Measurements from ENCODE around the gene DDX27.

DNA sequence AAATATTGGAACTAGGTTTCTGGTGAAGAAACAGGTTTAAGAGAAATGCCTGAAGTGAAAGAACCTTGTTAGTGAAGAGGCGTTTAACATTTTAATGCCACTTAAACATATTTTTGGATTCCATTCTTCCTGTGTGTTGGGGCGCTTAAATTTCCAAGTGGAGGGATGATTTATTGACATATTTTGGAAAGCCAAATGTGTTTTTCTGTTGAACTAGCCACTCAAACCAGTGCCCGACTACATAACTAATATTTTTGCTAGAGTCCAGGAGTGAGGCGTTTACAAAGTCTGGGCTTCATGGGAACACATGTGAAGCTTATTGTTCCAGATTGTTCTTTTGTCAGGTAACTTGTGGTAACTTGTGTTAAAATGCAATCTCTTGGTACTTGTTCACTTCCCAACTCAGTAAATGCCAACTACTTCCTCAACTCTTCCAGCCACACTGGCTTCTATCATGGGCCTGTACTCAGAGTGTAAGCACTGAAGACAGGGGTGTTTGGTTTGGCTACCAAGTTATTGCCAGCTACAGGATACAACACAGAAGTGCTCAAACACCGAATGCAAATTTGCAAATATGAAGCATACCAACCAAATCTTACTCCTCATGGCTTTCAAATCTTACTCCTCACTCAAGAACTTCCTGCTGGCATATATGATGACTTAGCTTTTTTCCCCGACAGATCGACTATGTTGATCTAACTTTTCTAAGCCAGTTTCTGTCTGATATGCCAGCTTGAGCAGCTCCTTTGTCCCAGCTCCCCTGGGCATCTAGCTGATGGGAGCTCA is 60.7 kb downstream of the DDX27 start:
- no peak for TF ChIP-seq FOXP1 (CRISPR knock-in tag; IDR thresholded peaks at IDR 0.05; ENCODE audit: borderline replicate concordance)
- no peak for TF ChIP-seq CTCF (IDR thresholded peaks at IDR 0.05)
- TF ChIP-seq ZNF138 (CRISPR knock-in tag; conservative IDR thresholded peaks at IDR 0.05) = no peak
- no peak for TF ChIP-seq KAT7 (CRISPR knock-in tag; IDR thresholded peaks at IDR 0.05; ENCODE audit: borderline replicate concordance)
- TF ChIP-seq RORB (CRISPR knock-in tag; IDR thresholded peaks at IDR 0.05) = no peak
- TF ChIP-seq JUN (CRISPR knock-in tag; IDR thresholded peaks at IDR 0.05) = no peak
- TF ChIP-seq, protein P1, sequence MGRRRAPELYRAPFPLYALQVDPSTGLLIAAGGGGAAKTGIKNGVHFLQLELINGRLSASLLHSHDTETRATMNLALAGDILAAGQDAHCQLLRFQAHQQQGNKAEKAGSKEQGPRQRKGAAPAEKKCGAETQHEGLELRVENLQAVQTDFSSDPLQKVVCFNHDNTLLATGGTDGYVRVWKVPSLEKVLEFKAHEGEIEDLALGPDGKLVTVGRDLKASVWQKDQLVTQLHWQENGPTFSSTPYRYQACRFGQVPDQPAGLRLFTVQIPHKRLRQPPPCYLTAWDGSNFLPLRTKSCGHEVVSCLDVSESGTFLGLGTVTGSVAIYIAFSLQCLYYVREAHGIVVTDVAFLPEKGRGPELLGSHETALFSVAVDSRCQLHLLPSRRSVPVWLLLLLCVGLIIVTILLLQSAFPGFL (CRISPR knock-in tag; IDR thresholded peaks at IDR 0.05; ENCODE audit: borderline replicate concordance) = no peak
- TF ChIP-seq, protein P2, sequence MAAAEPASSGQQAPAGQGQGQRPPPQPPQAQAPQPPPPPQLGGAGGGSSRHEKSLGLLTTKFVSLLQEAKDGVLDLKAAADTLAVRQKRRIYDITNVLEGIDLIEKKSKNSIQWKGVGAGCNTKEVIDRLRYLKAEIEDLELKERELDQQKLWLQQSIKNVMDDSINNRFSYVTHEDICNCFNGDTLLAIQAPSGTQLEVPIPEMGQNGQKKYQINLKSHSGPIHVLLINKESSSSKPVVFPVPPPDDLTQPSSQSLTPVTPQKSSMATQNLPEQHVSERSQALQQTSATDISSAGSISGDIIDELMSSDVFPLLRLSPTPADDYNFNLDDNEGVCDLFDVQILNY (CRISPR knock-in tag; IDR thresholded peaks at IDR 0.05) = no peak
- TF ChIP-seq ETV6 (CRISPR knock-in tag; IDR thresholded peaks at IDR 0.05) = no peak
- TF ChIP-seq, protein P3, sequence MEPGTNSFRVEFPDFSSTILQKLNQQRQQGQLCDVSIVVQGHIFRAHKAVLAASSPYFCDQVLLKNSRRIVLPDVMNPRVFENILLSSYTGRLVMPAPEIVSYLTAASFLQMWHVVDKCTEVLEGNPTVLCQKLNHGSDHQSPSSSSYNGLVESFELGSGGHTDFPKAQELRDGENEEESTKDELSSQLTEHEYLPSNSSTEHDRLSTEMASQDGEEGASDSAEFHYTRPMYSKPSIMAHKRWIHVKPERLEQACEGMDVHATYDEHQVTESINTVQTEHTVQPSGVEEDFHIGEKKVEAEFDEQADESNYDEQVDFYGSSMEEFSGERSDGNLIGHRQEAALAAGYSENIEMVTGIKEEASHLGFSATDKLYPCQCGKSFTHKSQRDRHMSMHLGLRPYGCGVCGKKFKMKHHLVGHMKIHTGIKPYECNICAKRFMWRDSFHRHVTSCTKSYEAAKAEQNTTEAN (CRISPR knock-in tag; IDR thresholded peaks at IDR 0.05) = 0 out of 2 replicates have a peak, but pooled peaks have one; percentile 21
- no peak for TF ChIP-seq NR3C1 (CRISPR knock-in tag; conservative IDR thresholded peaks at IDR 0.05; ENCODE audit: low read depth)
- TF ChIP-seq, protein P4, sequence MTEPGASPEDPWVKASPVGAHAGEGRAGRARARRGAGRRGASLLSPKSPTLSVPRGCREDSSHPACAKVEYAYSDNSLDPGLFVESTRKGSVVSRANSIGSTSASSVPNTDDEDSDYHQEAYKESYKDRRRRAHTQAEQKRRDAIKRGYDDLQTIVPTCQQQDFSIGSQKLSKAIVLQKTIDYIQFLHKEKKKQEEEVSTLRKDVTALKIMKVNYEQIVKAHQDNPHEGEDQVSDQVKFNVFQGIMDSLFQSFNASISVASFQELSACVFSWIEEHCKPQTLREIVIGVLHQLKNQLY (CRISPR knock-in tag; IDR thresholded peaks at IDR 0.05) = no peak
